ENCODE data around the gene PDLIM3. TPM values are rescaled to one million over a fixed set of nuclear protein-coding genes. Genes with fewer than 3 reads are reported as not detected.

PDLIM3 gene
- total and polyA plus RNA-seq, 3 donors from 2014 or later: 29.8 to 66.4 (median 41.6) TPM

DNA sequence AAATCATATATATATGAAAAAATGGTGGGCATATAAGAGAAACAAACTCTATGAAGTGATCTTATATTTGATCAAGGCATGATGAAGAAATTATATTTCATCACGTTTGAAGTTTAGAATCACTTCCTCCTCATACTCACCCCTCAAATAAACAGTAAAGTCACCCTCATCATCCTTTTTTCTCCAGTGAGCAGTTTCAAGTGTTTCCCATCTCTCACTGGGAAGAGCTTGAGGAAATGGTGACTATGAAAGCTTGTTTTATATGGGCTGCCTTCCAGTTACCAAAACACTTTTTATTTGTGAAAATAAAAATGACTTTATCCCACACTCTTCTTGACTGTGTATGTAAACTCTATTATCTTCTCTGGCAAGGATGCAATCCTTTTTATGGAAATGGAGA, 16.8 kb downstream of the PDLIM3 start:
- Histone ChIP-seq H3K9me3 (no peaks in the 10 kb centered on the region), H3K27ac (no peak overlapping the region), H3K4me3 (no peak overlapping the region), H3K36me3 (ENCODE audit: low read depth, missing control alignments) (no peaks in the 10 kb centered on the region), H3K27me3 (no peaks in the 10 kb centered on the region), H3K4me1 (no peaks in the 10 kb centered on the region)
- no peak for DNase-seq
- TF ChIP-seq POLR2A (IDR thresholded peaks at IDR 0.05): no peak
- TF ChIP-seq, protein P1, sequence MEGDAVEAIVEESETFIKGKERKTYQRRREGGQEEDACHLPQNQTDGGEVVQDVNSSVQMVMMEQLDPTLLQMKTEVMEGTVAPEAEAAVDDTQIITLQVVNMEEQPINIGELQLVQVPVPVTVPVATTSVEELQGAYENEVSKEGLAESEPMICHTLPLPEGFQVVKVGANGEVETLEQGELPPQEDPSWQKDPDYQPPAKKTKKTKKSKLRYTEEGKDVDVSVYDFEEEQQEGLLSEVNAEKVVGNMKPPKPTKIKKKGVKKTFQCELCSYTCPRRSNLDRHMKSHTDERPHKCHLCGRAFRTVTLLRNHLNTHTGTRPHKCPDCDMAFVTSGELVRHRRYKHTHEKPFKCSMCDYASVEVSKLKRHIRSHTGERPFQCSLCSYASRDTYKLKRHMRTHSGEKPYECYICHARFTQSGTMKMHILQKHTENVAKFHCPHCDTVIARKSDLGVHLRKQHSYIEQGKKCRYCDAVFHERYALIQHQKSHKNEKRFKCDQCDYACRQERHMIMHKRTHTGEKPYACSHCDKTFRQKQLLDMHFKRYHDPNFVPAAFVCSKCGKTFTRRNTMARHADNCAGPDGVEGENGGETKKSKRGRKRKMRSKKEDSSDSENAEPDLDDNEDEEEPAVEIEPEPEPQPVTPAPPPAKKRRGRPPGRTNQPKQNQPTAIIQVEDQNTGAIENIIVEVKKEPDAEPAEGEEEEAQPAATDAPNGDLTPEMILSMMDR (IDR thresholded peaks at IDR 0.05): no peak
- WGBS, 2 donors: 79% methylated on average over 1 of the region's 1 CpG
- intact Hi-C loops (cut with DNase I; ENCODE audit: low total_unique reads): no loop called here

DNA sequence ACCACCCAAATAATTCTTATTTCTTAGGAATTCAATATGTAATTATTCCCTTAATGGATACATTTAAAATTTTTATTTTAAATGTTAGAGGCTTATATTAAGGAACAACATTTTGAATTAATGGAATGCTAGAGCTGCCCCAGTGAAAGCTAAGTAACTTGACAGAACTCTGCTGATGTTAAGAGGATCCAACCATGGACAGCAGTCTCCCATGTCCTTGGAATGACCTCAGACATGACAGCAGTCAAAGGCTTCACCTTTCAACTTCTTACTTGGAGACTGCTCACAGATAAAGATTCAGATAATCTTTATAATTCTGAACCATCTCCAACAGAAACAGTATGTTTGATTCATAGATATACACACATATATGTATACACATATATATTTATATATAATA, 17.2 kb downstream of the PDLIM3 start:
- Histone ChIP-seq H3K4me1 (no peaks in the 10 kb centered on the region), H3K36me3 (ENCODE audit: low read depth, missing control alignments) (no peaks in the 10 kb centered on the region)
- DNase-seq: no peak

DNA sequence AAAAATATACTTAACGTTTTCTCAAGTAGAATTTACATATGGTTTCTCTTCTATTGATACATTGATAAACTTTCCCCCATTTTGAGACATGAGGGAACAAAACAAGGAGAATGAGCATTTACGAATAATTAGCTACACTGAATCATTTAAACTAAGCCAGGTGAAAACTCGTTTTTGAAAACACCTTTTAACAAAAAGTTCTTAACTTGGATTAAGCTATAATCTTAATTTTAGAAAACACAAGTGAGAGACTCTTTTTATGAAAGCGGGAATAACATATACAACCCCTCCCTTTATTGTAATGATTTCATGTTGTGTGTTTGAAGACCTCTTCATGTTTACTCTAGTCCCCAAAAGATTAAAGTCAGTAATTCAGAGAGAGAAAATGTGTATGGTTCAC, 20.1 kb downstream of the PDLIM3 start:
- TF ChIP-seq POLR2A (IDR thresholded peaks at IDR 0.05): no peak
- TF ChIP-seq, protein P1 (IDR thresholded peaks at IDR 0.05): no peak
- 75 to 85% methylated on average over 4 of the region's 4 CpGs for WGBS, 2 donors
- no peaks in the 10 kb centered on the region for H3K9me3 ChIP-seq
- H3K4me1 ChIP-seq: no peaks in the 10 kb centered on the region
- H3K27ac ChIP-seq: no peak overlapping the region
- H3K27me3 ChIP-seq: no peaks in the 10 kb centered on the region
- intact Hi-C loops (cut with DNase I; ENCODE audit: low total_unique reads): no loop called here
- H3K4me3 ChIP-seq: no peak overlapping the region
- no peaks in the 10 kb centered on the region for H3K36me3 ChIP-seq (ENCODE audit: low read depth, missing control alignments)
- no peak for DNase-seq

More for the DNA sequence above, 17.2 kb downstream of the PDLIM3 start:
- Histone ChIP-seq H3K27ac (no peak overlapping the region), H3K27me3 (no peaks in the 10 kb centered on the region), H3K4me3 (no peak overlapping the region), H3K9me3 (no peaks in the 10 kb centered on the region)
- intact Hi-C loops (cut with DNase I; ENCODE audit: low total_unique reads): no loop called here
- no peak for TF ChIP-seq POLR2A (IDR thresholded peaks at IDR 0.05)
- TF ChIP-seq, protein P1 (IDR thresholded peaks at IDR 0.05): no peak

DNA sequence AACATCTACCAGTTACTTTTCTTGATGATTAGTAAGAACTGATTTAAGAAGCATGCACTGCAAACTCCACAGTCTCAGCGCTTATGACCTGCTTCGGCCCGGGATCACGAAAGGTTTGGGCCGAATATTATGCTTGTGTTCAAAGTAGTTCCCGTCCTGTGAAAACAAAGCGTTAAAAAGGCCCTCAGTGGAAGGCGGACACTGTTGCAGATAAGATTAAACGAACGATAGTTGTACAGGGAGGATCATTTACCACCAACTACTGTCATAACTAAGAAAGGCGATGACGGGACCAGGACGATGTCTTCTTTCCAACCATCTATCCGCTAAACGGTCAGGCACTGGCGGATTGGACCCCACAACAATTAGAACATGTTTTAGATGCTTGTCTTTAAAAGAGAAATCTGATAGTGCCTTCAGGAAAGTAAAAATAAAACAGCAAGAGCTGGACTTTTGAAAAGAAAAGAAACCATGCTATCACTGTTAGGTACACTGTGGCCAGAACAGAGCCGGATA, 21.1 kb downstream of the PDLIM3 start:
- WGBS, 2 donors: 65 to 72% methylated on average over 17 of the region's 17 CpGs
- TF ChIP-seq, protein P1 (IDR thresholded peaks at IDR 0.05): no peak
- no peak for TF ChIP-seq POLR2A (IDR thresholded peaks at IDR 0.05)
- Histone ChIP-seq H3K9me3 (no peaks in the 10 kb centered on the region), H3K36me3 (ENCODE audit: low read depth, missing control alignments) (no peaks in the 10 kb centered on the region), H3K4me1 (no peaks in the 10 kb centered on the region), H3K4me3 (no peak overlapping the region), H3K27ac (no peak overlapping the region), H3K27me3 (no peaks in the 10 kb centered on the region)
- DNase-seq: no peak
- intact Hi-C loops (cut with DNase I; ENCODE audit: low total_unique reads): no loop called here

DNA sequence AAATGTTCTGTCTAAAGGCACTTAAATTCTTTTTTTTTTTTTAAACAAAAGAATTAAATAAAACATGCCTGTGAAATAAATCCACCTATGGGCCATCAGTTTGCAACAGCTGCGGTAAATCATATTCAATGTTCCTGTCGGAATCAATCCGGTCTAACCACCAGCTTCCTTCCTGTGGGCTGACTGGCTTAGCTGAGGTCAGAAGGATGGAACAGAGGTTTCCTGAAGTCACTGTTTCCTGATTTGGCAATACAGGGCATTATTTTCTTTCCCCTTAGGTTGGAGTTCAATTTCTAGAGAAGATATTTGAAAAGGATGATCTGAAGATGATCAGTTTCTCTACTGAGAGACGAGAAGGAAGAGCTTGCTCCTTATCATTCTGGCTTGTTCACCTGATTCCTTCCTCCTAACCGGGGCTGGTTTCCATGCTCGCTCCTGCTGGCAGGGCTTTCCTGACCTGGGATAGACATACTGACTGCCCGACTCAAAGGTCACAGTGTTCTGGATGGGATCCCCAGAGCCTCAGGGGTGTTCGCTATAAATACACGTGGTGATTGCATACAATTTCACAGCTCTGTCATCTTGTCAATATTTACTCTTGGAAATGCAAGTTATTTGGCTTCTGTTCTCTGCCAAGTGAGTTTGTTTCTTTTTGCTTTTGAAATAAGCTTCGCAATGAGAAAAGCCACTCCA, 21.7 kb downstream of the PDLIM3 start:
- 55 to 60% methylated on average over 10 of the region's 10 CpGs for WGBS, 2 donors
- TF ChIP-seq, protein P1 (IDR thresholded peaks at IDR 0.05): no peak
- no peak for TF ChIP-seq POLR2A (IDR thresholded peaks at IDR 0.05)
- no peak overlapping the region for H3K27ac ChIP-seq
- intact Hi-C loops (cut with DNase I; ENCODE audit: low total_unique reads): no loop called here
- no peaks in the 10 kb centered on the region for H3K9me3 ChIP-seq
- H3K4me1 ChIP-seq: no peaks in the 10 kb centered on the region
- H3K27me3 ChIP-seq: no peaks in the 10 kb centered on the region
- H3K36me3 ChIP-seq (ENCODE audit: low read depth, missing control alignments): no peaks in the 10 kb centered on the region
- no peak for DNase-seq
- H3K4me3 ChIP-seq: no peak overlapping the region

All from testis (tissue), 3 donors.